ENCODE results near the gene AMZ1. TPM values are rescaled to one million over a fixed set of nuclear protein-coding genes. Genes with fewer than 3 reads are reported as not detected.
"Not testable (repeated sequence)": the region's sequence is repeated elsewhere in the genome, so short reads cannot be mapped to it uniquely, and the experiment has no call there.

The AMZ1 gene
- total and polyA plus RNA-seq, 7 experiments from 2014 or later = 0.07 to 2.4 (median 0.43) TPM

DNA sequence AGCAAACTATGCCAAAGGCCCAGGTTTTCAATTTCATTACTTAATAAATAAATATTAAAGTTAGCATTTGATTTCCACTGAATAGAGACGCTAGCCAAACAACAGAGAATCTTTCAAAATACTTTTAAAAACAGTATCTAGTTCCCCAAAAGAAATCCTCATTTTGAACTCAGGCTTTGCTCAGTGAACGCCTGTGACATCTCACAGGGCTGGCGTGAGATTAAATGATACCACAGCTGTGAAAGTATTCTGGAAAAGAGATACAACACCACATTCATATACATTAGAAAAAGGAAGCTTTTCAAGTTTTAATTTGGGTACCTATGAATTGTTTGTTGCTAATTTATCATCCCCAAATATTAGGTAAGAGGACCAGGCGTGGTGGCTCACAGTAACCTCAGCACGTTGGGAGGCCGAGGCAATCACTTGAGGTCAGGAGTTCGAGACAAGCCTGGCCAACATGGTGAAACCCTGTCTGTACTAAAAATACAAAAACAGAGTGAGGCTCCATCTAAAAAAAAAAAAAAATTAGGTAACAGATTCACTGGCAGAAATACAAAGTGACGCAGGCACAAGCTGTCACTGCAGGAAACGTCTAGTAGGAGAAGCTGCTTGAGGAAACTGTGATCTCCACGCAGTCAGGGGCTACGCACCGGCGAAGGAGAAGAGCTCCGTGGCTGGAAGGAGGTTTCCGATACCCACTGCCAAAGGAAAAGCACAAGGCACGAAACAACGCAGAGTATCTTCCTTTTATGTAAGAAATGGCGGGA is 50.0 kb downstream of the AMZ1 start:
- DNase-seq = peak in 1 of 9 donors; percentile 17
- no peaks in the 10 kb centered on the region for H3K27me3 ChIP-seq (ENCODE audit: control insufficient read depth in 2 of 2, insufficient read depth in 2 of 2, low read length in 2 of 2)
- Mint-ChIP-seq H3K4me1 (peaks cover 16 to 43% (median 30%) of the 10 kb centered on the region in 7 donors), H3K36me3 (peaks cover 0 to 25% (median 12%) of the 10 kb centered on the region in 5 donors), H3K27ac (no peak overlapping the region), H3K4me3 (peak overlapping the region in 3 of 10 donors; percentile 17 to 50 (median 39)), H3K27me3 (no peaks in the 10 kb centered on the region), H3K9me3 (no peaks in the 10 kb centered on the region)
- no peak overlapping the region for H3K27ac ChIP-seq (ENCODE audit: low read depth, low read length)
- peaks cover 0 to 10% of the 10 kb centered on the region in 2 donors for H3K4me1 ChIP-seq (ENCODE audit: control insufficient read depth in 2 of 2, insufficient read depth in 2 of 2, low read length in 2 of 2)
- ATAC-seq = peak; percentile 67
- ChIA-PET CTCF (no interaction called here), POLR2A (no interaction called here)
- no peak overlapping the region for H3K4me3 ChIP-seq (ENCODE audit: low read length)
- H3K36me3 ChIP-seq (ENCODE audit: control insufficient read depth in 2 of 3, insufficient read depth in 3 of 3, low read length in 3 of 3) = no peaks in the 10 kb centered on the region
- intact Hi-C loops (cut with micrococcal nuclease) = no loop called here
- H3K9me3 ChIP-seq (ENCODE audit: control insufficient read depth in 2 of 3, low read length in 3 of 3) = no peaks in the 10 kb centered on the region

DNA sequence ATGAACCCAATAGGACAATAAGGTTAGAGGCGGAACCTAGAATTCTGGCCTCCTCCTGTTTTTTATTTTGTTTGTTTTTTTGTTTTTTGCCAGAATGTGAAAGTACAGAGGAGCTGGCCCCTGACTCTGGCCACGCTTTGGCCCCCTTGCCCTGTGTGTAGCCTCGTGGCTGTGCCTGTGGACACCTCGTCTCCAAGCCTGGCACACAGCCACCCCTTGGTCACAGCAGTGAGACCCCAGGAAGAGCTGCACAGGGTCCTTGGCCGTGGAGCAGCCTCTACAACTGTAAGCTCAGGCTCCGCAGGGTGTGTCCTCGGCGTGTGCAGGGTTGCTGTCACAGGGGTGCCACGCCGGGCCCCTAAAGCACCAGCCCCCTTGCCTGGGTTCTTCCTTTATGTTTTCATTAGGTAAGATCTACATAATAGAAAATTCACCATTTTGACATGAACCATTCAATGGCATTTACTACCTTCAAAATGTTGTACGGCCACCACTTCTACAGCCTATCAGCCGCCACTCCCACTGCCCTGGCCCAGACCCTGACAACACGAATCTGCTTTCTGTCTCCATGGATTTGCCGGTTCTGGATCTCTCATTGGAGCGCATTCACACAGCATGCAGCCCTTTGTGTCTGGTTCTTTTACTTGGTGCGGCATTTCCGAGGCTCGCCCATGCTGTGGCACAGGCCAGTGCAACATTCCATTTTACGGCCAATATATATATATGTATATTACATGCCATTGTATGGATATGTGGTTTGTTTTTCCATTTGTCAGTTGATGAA is 51.0 kb downstream of the AMZ1 start:
- Histone ChIP-seq H3K4me3 (ENCODE audit: low read length) (no peak overlapping the region), H3K4me1 (ENCODE audit: control insufficient read depth in 2 of 2, insufficient read depth in 2 of 2, low read length in 2 of 2) (peaks cover 0 to 10% of the 10 kb centered on the region in 2 donors)
- DNase-seq = no peak

DNA sequence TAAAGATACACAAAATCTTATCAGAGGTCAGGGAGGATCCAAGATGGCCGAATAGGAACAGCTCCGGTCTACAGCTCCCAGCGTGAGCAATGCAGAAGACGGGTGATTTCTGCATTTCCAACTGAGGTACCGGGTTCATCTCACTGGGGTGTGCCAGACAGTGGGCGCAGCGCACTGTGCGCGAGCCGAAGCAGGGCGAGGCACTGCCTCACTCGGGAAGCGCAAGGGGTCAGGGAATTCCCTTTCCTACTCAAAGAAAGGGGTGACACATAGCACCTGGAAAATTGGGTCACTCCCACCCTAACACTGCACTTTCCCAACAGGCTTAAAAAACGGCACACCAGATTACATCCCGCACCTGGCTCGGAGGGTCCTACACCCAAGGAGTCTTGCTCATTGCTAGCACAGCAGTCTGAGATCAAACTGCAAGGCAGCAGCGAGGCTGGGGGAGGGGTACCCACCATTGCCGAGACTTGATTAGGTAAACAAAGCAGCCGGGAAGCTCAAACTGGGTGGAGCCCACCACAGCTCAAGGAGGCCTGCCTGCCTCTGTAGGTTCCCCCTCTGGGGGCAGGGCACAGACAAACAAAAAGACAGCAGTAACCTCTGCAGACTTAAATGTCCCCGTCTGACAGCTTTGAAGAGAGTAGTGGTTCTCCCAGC is 55.7 kb downstream of the AMZ1 start:
- H3K4me1 ChIP-seq (ENCODE audit: control insufficient read depth in 2 of 2, insufficient read depth in 2 of 2, low read length in 2 of 2); H3K27me3 ChIP-seq (ENCODE audit: control insufficient read depth in 2 of 2, insufficient read depth in 2 of 2, low read length in 2 of 2); CTCF ChIA-PET; H3K4me3 ChIP-seq (ENCODE audit: low read length); H3K27ac Mint-ChIP-seq; H3K36me3 ChIP-seq (ENCODE audit: control insufficient read depth in 2 of 3, insufficient read depth in 3 of 3, low read length in 3 of 3); intact Hi-C loops (cut with micrococcal nuclease); H3K4me1 Mint-ChIP-seq; H3K27me3 Mint-ChIP-seq; H3K9me3 ChIP-seq (ENCODE audit: control insufficient read depth in 2 of 3, low read length in 3 of 3); H3K27ac ChIP-seq (ENCODE audit: low read depth, low read length); H3K4me3 Mint-ChIP-seq; ATAC-seq; DNase-seq: not testable (repeated sequence)
- H3K9me3 Mint-ChIP-seq = peaks cover 0 to 16% (median 0%) of the 10 kb centered on the region in 11 donors
- POLR2A ChIA-PET = interaction anchor here (0.8 to 1.0 kb wide), 2 partner anchors 7 to 10 kb away, joined by 3 read pairs; no protein-coding TSS in a partner anchor
- H3K36me3 Mint-ChIP-seq = peaks cover 0 to 28% (median 22%) of the 10 kb centered on the region in 5 donors

More for the DNA sequence above, 51.0 kb downstream of the AMZ1 start:
- Mint-ChIP-seq H3K36me3 (peaks cover 0 to 17% (median 13%) of the 10 kb centered on the region in 5 donors), H3K9me3 (no peaks in the 10 kb centered on the region), H3K27me3 (no peaks in the 10 kb centered on the region), H3K4me3 (no peak overlapping the region), H3K27ac (no peak overlapping the region), H3K4me1 (peaks cover 12 to 34% (median 26%) of the 10 kb centered on the region in 7 donors)
- Histone ChIP-seq H3K9me3 (ENCODE audit: control insufficient read depth in 2 of 3, low read length in 3 of 3) (no peaks in the 10 kb centered on the region), H3K36me3 (ENCODE audit: control insufficient read depth in 2 of 3, insufficient read depth in 3 of 3, low read length in 3 of 3) (no peaks in the 10 kb centered on the region), H3K27ac (ENCODE audit: low read depth, low read length) (no peak overlapping the region), H3K27me3 (ENCODE audit: control insufficient read depth in 2 of 2, insufficient read depth in 2 of 2, low read length in 2 of 2) (no peaks in the 10 kb centered on the region)
- no peak for ATAC-seq
- CTCF ChIA-PET = no interaction called here
- intact Hi-C loops (cut with micrococcal nuclease) = no loop called here
- POLR2A ChIA-PET = no interaction called here

DNA sequence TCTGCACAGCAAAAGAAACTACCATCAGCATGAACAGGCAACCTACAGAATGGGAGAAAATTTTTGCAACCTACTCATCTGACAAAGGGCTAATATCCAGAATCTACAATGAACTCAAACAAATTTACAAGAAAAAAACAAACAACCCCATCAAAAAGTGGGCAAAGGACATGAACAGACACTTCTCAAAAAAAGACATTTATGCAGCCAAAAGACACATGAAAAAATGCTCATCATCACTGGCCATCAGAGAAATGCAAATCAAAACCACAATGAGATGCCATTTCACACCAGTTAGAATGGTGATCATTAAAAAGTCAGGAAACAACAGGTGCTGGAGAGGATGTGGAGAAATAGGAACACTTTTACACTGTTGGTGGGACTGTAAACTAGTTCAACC is 60.7 kb downstream of the AMZ1 start:
- H3K27ac ChIP-seq (ENCODE audit: low read depth, low read length); H3K27me3 Mint-ChIP-seq; H3K36me3 ChIP-seq (ENCODE audit: control insufficient read depth in 2 of 3, insufficient read depth in 3 of 3, low read length in 3 of 3); H3K4me1 Mint-ChIP-seq; H3K4me1 ChIP-seq (ENCODE audit: control insufficient read depth in 2 of 2, insufficient read depth in 2 of 2, low read length in 2 of 2); POLR2A ChIA-PET; DNase-seq; ATAC-seq; CTCF ChIA-PET; H3K27me3 ChIP-seq (ENCODE audit: control insufficient read depth in 2 of 2, insufficient read depth in 2 of 2, low read length in 2 of 2); H3K9me3 ChIP-seq (ENCODE audit: control insufficient read depth in 2 of 3, low read length in 3 of 3); H3K27ac Mint-ChIP-seq; H3K4me3 Mint-ChIP-seq; intact Hi-C loops (cut with micrococcal nuclease); H3K4me3 ChIP-seq (ENCODE audit: low read length): not testable (repeated sequence)
- Mint-ChIP-seq H3K9me3 (peaks cover 0 to 16% (median 2%) of the 10 kb centered on the region in 11 donors), H3K36me3 (peaks cover 4 to 39% (median 29%) of the 10 kb centered on the region in 5 donors)

DNA sequence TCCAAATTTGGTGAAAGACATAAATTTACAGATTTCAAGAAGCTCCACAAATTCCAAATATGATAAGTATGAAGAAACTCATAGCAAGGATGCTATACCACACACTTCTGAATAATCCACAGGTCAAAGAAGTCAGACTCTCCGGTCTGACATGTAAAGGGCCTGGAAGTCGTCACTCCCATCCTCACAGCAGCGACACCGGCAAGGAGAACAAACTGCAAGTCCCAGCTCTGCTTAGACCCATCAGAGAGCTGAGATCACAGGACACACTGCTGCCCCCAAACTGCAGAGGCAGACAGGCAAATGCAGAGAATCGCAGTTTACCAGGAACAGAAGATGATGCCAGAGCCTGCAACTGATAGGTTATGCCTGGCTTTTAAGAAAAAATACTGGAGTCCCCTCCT is 62.0 kb downstream of the AMZ1 start:
- Histone ChIP-seq H3K27me3 (ENCODE audit: control insufficient read depth in 2 of 2, insufficient read depth in 2 of 2, low read length in 2 of 2) (no peaks in the 10 kb centered on the region), H3K4me1 (ENCODE audit: control insufficient read depth in 2 of 2, insufficient read depth in 2 of 2, low read length in 2 of 2) (no peaks in the 10 kb centered on the region), H3K27ac (ENCODE audit: low read depth, low read length) (no peak overlapping the region), H3K4me3 (ENCODE audit: low read length) (no peak overlapping the region), H3K36me3 (ENCODE audit: control insufficient read depth in 2 of 3, insufficient read depth in 3 of 3, low read length in 3 of 3) (no peaks in the 10 kb centered on the region), H3K9me3 (ENCODE audit: control insufficient read depth in 2 of 3, low read length in 3 of 3) (no peaks in the 10 kb centered on the region)
- H3K4me3 Mint-ChIP-seq = no peak overlapping the region
- intact Hi-C loops (cut with micrococcal nuclease) = no loop called here
- peaks cover 0 to 11% (median 2%) of the 10 kb centered on the region in 11 donors for H3K9me3 Mint-ChIP-seq
- ChIA-PET POLR2A (no interaction called here), CTCF (no interaction called here)
- DNase-seq (no peak), ATAC-seq (no peak)
- H3K27me3 Mint-ChIP-seq = peaks cover 0 to 2% (median 0%) of the 10 kb centered on the region in 5 donors
- H3K4me1 Mint-ChIP-seq = peaks cover 0 to 9% (median 4%) of the 10 kb centered on the region in 7 donors
- H3K36me3 Mint-ChIP-seq = peaks cover 6 to 45% (median 34%) of the 10 kb centered on the region in 5 donors
- no peak overlapping the region for H3K27ac Mint-ChIP-seq

- ChIA-PET CTCF (no interaction called here), POLR2A (interaction anchor here (0.6 kb wide), 1 partner anchor 8 kb away, joined by 3 read pairs; no protein-coding TSS in a partner anchor)
- Mint-ChIP-seq H3K4me3 (no peak overlapping the region), H3K36me3 (peaks cover 9 to 54% (median 42%) of the 10 kb centered on the region in 5 donors), H3K9me3 (peaks cover 0 to 12% (median 2%) of the 10 kb centered on the region in 11 donors), H3K27ac (no peak overlapping the region), H3K4me1 (peaks cover 0 to 8% (median 4%) of the 10 kb centered on the region in 7 donors), H3K27me3 (peaks cover 0 to 1% (median 0%) of the 10 kb centered on the region in 5 donors)
- DNase-seq = no peak
- Histone ChIP-seq H3K9me3 (ENCODE audit: control insufficient read depth in 2 of 3, low read length in 3 of 3) (no peaks in the 10 kb centered on the region), H3K27ac (ENCODE audit: low read depth, low read length) (no peak overlapping the region), H3K27me3 (ENCODE audit: control insufficient read depth in 2 of 2, insufficient read depth in 2 of 2, low read length in 2 of 2) (no peaks in the 10 kb centered on the region), H3K36me3 (ENCODE audit: control insufficient read depth in 2 of 3, insufficient read depth in 3 of 3, low read length in 3 of 3) (no peaks in the 10 kb centered on the region), H3K4me1 (ENCODE audit: control insufficient read depth in 2 of 2, insufficient read depth in 2 of 2, low read length in 2 of 2) (no peaks in the 10 kb centered on the region), H3K4me3 (ENCODE audit: low read length) (no peak overlapping the region)
- ATAC-seq = no peak
- intact Hi-C loops (cut with micrococcal nuclease) = no loop called here
These were observed 63.1 kb downstream of the AMZ1 start for GRCh38 chr7:2751086-2751485.
